K562 (cell line): ENCODE data around the gene PLAAT5. TPM values are rescaled to one million over a fixed set of nuclear protein-coding genes. Genes with fewer than 3 reads are reported as not detected.

Source experiments
- ATAC-seq: fragments of 200-7000 bp; cut with Tn5 transposase; 3 replicates; pipeline ENCODE4 v1.9.1; 2020; ENCODE audit warnings: moderate library complexity
- BruUV-seq: library from RNA; stranded (reverse); fragments of 400-500 nt; replicated peaks from 2 replicates; lab custom pipeline; 2021; lab: Mats Ljungman, UMichigan
- CTCF ChIA-PET: fragments of 300-600 bp; formaldehyde crosslinking; extraction: SDS; loops from one replicate; lab custom pipeline; 2021; ENCODE audit warnings: low intra/inter-chr PET ratio; lab: Yijun Ruan, JAX
- POLR2A ChIA-PET: fragments of 300-600, 350-650 bp; sonication (Branson Sonifier 250); formaldehyde crosslinking; extraction: SDS; loops from one replicate; lab custom pipeline; 2021; ENCODE audit warnings: antibody characterized with exemption, inconsistent platforms; lab: Yijun Ruan, JAX
- DNase-seq, 4 experiments: peaks; one replicate each; pipeline versions ENCODE4 v3.0.0 to v3.0.0-alpha.2; 2011 to 2018; ENCODE audit warnings: low spot score in 3 of 4, mixed read lengths in 3 of 4; ENCODE audit errors: extremely low read depth in 1 of 4
- FAIRE-seq: peaks from 2 replicates; lab custom pipeline; 2011; peaks lifted over from hg19 to GRCh38; lab: Jason Lieb, UNC
- H2AFZ ChIP-seq: 2 replicates; pipeline ENCODE4 v1.6.0; 2011; ENCODE audit warnings: low read depth, low read length, control low read depth, inconsistent platforms
- H3K27ac ChIP-seq: fragments of 200-600 bp; 3 replicates; pipeline ENCODE4 v1.8.0; 2011; ENCODE audit warnings: low read depth, mild to moderate bottlenecking, control low read depth, inconsistent platforms, low read length, moderate library complexity, mixed read lengths; ENCODE audit errors: extremely low read depth
- H3K27me3 ChIP-seq, 2 experiments: fragments of 300-600 bp in 1 of 2; 2 replicates in 1 of 2; 3 replicates in 1 of 2; pipeline versions ENCODE4 v1.6.0 to v1.8.0; 2011; ENCODE audit warnings: inconsistent platforms in 2 of 2, low read length in 2 of 2, mild to moderate bottlenecking in 1 of 2, mixed read lengths in 1 of 2, moderate library complexity in 1 of 2; ENCODE audit not compliant: control insufficient read depth in 2 of 2, insufficient read depth in 2 of 2
- H3K36me3 ChIP-seq: fragments of 300-600 bp; 3 replicates; pipeline ENCODE4 v1.8.0; 2011; ENCODE audit warnings: mild to moderate bottlenecking, low read length, inconsistent platforms; ENCODE audit not compliant: control insufficient read depth, insufficient read depth
- H3K4me1 ChIP-seq, 2 experiments: fragments of 200-600 bp in 1 of 2; replicated peaks in 1 of 2; 2 replicates in 1 of 2; 3 replicates in 1 of 2; pipeline versions ENCODE4 v1.5.1 to v1.8.0; 2011; ENCODE audit warnings: inconsistent platforms in 2 of 2, low read length in 2 of 2, mild to moderate bottlenecking in 1 of 2, mixed read lengths in 1 of 2, moderate library complexity in 1 of 2; ENCODE audit not compliant: control insufficient read depth in 2 of 2, insufficient read depth in 2 of 2
- H3K4me2 ChIP-seq: 2 replicates; pipeline ENCODE4 v1.6.1; 2011; ENCODE audit warnings: low read length, control low read depth, inconsistent platforms, mixed read lengths; ENCODE audit not compliant: insufficient read depth
- H3K4me3 ChIP-seq: fragments of 200-600 bp; sonication (generic), shearing (Covaris generic); 2 replicates; pipeline ENCODE4 v1.5.1; 2016; ENCODE audit warnings: control low read depth, inconsistent platforms
- H3K79me2 ChIP-seq: fragments of 200-600 bp; 3 replicates; pipeline ENCODE4 v1.8.0; 2011; ENCODE audit warnings: low read length, inconsistent platforms; ENCODE audit not compliant: control insufficient read depth, insufficient read depth
- H3K9ac ChIP-seq, 2 experiments: 2 replicates each; pipeline versions ENCODE4 v1.6.0 to v1.6.1; 2011; ENCODE audit warnings: low read depth in 2 of 2, low read length in 2 of 2, control low read depth in 1 of 2, inconsistent platforms in 1 of 2, mild to moderate bottlenecking in 1 of 2, mixed read lengths in 1 of 2; ENCODE audit not compliant: insufficient read depth in 1 of 2
- H3K9me1 ChIP-seq: one replicate; pipeline ENCODE4 v1.6.0; 2011; ENCODE audit warnings: inconsistent platforms, mild to moderate bottlenecking, low read length, moderate library complexity; ENCODE audit not compliant: control insufficient read depth, insufficient read depth
- H3K9me3 ChIP-seq: replicated peaks from 2 replicates; pipeline ENCODE4 v1.5.1; 2011; ENCODE audit warnings: low read depth, low read length, inconsistent platforms; ENCODE audit not compliant: control insufficient read depth, insufficient read depth
- H4K20me1 ChIP-seq: replicated peaks from 2 replicates; pipeline ENCODE4 v1.6.1; 2011; ENCODE audit warnings: low read length, inconsistent platforms, mixed read lengths; ENCODE audit not compliant: control insufficient read depth, insufficient read depth
- CBX8 ChIP-seq: fragments of 200-600 bp; sonication (generic); IDR thresholded peaks from 2 replicates; pipeline ENCODE4 v1.6.1; 2012; ENCODE audit warnings: borderline replicate concordance, mixed run types, low read depth, mild to moderate bottlenecking, moderate library complexity, mixed read lengths, low read length, control low read depth, inconsistent platforms; ENCODE audit not compliant: poor library complexity, severe bottlenecking; ENCODE audit errors: extremely low read depth
- CHD1 ChIP-seq: fragments of 200-600 bp; sonication (generic); IDR thresholded peaks from one replicate; pipeline ENCODE4 v1.6.1; 2012; ENCODE audit warnings: mild to moderate bottlenecking, moderate library complexity, low read length, inconsistent platforms
- GMEB1 ChIP-seq: fragments of 250-450 bp; sonication (Bioruptor Pico); IDR thresholded peaks from 2 replicates; pipeline ENCODE4 v1.4.0; 2020; ENCODE audit warnings: mild to moderate bottlenecking
- JUND ChIP-seq, 2 experiments: IDR thresholded peaks; 2 replicates in 1 of 2; 3 replicates in 1 of 2; pipeline ENCODE4 v1.6.1; 2011; ENCODE audit warnings: borderline replicate concordance in 2 of 2, low read depth in 2 of 2, low read length in 2 of 2, improper control_type of control experiment in 1 of 2, missing biosample characterization in 1 of 2, missing genetic modification characterization in 1 of 2, missing genetic modification reagents in 1 of 2
- POLR2B ChIP-seq: fragments of 450-650 bp; IDR thresholded peaks from 2 replicates; pipeline ENCODE4 v1.6.1; 2018; ENCODE audit warnings: low read depth; ENCODE audit not compliant: partially characterized antibody
- POLR2G ChIP-seq: fragments of 200-400 bp; formaldehyde crosslinking; IDR thresholded peaks from 2 replicates; pipeline ENCODE4 v1.6.1; 2017; ENCODE audit warnings: low read depth, mild to moderate bottlenecking, antibody characterized with exemption, low read length, moderate library complexity
- SMARCC2 ChIP-seq: fragments of 450-650 bp; IDR thresholded peaks from 2 replicates; pipeline ENCODE4 v1.6.1; 2017; ENCODE audit warnings: antibody characterized with exemption, moderate library complexity, mild to moderate bottlenecking, low read depth
- TBP ChIP-seq: optimal IDR thresholded peaks from 2 replicates; pipeline ENCODE3; 2011; ENCODE audit warnings: low read depth, low read length, improper control_type of control experiment
- ZNF408 ChIP-seq: fragments of 250-450 bp; sonication (Bioruptor Pico); IDR thresholded peaks from 2 replicates; pipeline ENCODE4 v1.4.0; 2020; ENCODE audit warnings: low read depth, mild to moderate bottlenecking, moderate library complexity
- ZNF561 ChIP-seq: fragments of 450-650 bp; formaldehyde crosslinking; conservative IDR thresholded peaks from 2 replicates; pipeline ENCODE4 v1.4.0; 2020; ENCODE audit warnings: mild to moderate bottlenecking, moderate library complexity
- WGBS: fragments of 100-300 bp; shearing (Covaris generic); methylation state at CpG from one replicate; pipeline ENCODE4 v1.1.6; 2016; ENCODE audit warnings: low coverage, mixed read lengths; ENCODE audit not compliant: insufficient coverage; ENCODE audit errors: missing lambda C conversion rate; 5-methylcytosine and 5-hydroxymethylcytosine counted together
- in situ Hi-C: fragments of 300-500 bp; cut with MboI; formaldehyde crosslinking; loops from 4 replicates; pipeline ENCODE4 v1.15.0; 2018; ENCODE audit warnings: inconsistent platforms, mixed read lengths
- intact Hi-C: fragments of 100-400 bp; cut with micrococcal nuclease; formaldehyde crosslinking; loops from 2 replicates; pipeline ENCODE4 v1.14.2; 2022
- polyA plus RNA-seq, 8 experiments: library from polyadenylated mRNA; depleted of rRNA in 4 of 8; stranded (reverse) in 5 of 8; unstranded in 3 of 8; fragments of >200 nt; fragmentation: Nextera tagmentation in 2 of 8; fragmentation: Illumina TruSeq in 1 of 8; extraction: Ambion mirVana in 2 of 8; extraction: Trizol in 1 of 8; gene quantifications; 2 replicates each; pipeline versions ENCODE4 v1.2.1 to v1.2.3, GENCODE V29; 2011 to 2014; ENCODE audit warnings: inconsistent platforms in 1 of 8, missing spikeins in 1 of 8
- total RNA-seq, 7 experiments: library from RNA; depleted of rRNA in 6 of 7; stranded (reverse); fragments of >200 nt in 6 of 7; fragmentation: Illumina TruSeq in 2 of 7; extraction: Trizol in 2 of 7; gene quantifications; 2 replicates each; pipeline versions ENCODE4 v1.2.1 to v1.2.3, GENCODE V29; 2011 to 2021; ENCODE audit warnings: low replicate concordance in 1 of 7
- TF ChIP-seq, protein P1 (sequence below): sonication (generic); formaldehyde crosslinking; IDR thresholded peaks from 2 replicates; pipeline ENCODE4 v1.8.0; 2023; ENCODE audit warnings: mild to moderate bottlenecking, missing genetic modification reagents
- TF ChIP-seq, protein P2 (sequence below), 3 experiments: fragments of 200-800 bp in 1 of 3; fragments of 250-450 bp in 1 of 3; fragments of 450-650 bp in 1 of 3; sonication (Bioruptor Pico) in 1 of 3; sonication (Bioruptor generic) in 1 of 3; formaldehyde crosslinking in 1 of 3; IDR thresholded peaks; 2 replicates each; pipeline versions ENCODE4 v1.6.1 to v1.8.0; 2016 to 2022; ENCODE audit warnings: mild to moderate bottlenecking in 2 of 3, missing genetic modification characterization in 2 of 3, missing compliant biosample characterization in 1 of 3, moderate library complexity in 1 of 3

The PLAAT5 gene
- total and polyA plus RNA-seq, 9 of the 15 experiments (the other 6 are each of a cell fraction or from before 2014, with no cell fraction given): not detected

GRCh38 chr11:63521896-63522295 is 30.9 kb upstream of the PLAAT5 start:
- no peak overlapping the region for H3K9ac ChIP-seq
- ATAC-seq (no peak), FAIRE-seq (no peak), DNase-seq (no peak)
- peaks cover 6% of the 10 kb centered on the region for H3K9me3 ChIP-seq
- no peaks in the 10 kb centered on the region for H3K9me1 ChIP-seq
- H3K79me2 ChIP-seq: no peaks in the 10 kb centered on the region
- no peak overlapping the region for H3K4me2 ChIP-seq
- no peaks in the 10 kb centered on the region for H3K36me3 ChIP-seq
- WGBS: 69% methylated on average over 2 of the region's 2 CpGs
- in situ Hi-C loops: no loop called here
- H3K4me1 ChIP-seq: peaks cover 4 to 18% of the 10 kb centered on the region in 2 experiments
- intact Hi-C loops: no loop called here
- H3K27me3 ChIP-seq: no peaks in the 10 kb centered on the region
- H3K27ac ChIP-seq: no peak overlapping the region
- H4K20me1 ChIP-seq: no peaks in the 10 kb centered on the region
- ChIA-PET CTCF (no interaction called here), POLR2A (no interaction called here)
- no TSS peak for BruUV-seq
- H2AFZ ChIP-seq: no peak overlapping the region
- H3K4me3 ChIP-seq: no peak overlapping the region
- TF ChIP-seq TBP (no peak), GMEB1 (CRISPR knock-in tag) (no peak), SMARCC2 (no peak), JUND (IDR thresholded peaks at IDR 0.05; ENCODE audit: borderline replicate concordance, low read depth, low read length) (no peak), JUND (tag; IDR thresholded peaks at IDR 0.05; ENCODE audit: borderline replicate concordance, low read depth, low read length) (no peak), CBX8 (no peak), ZNF408 (CRISPR knock-in tag) (no peak), POLR2B (no peak), POLR2G (no peak), ZNF561 (CRISPR knock-in tag) (no peak), CHD1 (no peak)
- TF ChIP-seq, protein P1, sequence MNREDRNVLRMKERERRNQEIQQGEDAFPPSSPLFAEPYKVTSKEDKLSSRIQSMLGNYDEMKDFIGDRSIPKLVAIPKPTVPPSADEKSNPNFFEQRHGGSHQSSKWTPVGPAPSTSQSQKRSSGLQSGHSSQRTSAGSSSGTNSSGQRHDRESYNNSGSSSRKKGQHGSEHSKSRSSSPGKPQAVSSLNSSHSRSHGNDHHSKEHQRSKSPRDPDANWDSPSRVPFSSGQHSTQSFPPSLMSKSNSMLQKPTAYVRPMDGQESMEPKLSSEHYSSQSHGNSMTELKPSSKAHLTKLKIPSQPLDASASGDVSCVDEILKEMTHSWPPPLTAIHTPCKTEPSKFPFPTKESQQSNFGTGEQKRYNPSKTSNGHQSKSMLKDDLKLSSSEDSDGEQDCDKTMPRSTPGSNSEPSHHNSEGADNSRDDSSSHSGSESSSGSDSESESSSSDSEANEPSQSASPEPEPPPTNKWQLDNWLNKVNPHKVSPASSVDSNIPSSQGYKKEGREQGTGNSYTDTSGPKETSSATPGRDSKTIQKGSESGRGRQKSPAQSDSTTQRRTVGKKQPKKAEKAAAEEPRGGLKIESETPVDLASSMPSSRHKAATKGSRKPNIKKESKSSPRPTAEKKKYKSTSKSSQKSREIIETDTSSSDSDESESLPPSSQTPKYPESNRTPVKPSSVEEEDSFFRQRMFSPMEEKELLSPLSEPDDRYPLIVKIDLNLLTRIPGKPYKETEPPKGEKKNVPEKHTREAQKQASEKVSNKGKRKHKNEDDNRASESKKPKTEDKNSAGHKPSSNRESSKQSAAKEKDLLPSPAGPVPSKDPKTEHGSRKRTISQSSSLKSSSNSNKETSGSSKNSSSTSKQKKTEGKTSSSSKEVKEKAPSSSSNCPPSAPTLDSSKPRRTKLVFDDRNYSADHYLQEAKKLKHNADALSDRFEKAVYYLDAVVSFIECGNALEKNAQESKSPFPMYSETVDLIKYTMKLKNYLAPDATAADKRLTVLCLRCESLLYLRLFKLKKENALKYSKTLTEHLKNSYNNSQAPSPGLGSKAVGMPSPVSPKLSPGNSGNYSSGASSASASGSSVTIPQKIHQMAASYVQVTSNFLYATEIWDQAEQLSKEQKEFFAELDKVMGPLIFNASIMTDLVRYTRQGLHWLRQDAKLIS: no peak
- TF ChIP-seq, protein P2, sequence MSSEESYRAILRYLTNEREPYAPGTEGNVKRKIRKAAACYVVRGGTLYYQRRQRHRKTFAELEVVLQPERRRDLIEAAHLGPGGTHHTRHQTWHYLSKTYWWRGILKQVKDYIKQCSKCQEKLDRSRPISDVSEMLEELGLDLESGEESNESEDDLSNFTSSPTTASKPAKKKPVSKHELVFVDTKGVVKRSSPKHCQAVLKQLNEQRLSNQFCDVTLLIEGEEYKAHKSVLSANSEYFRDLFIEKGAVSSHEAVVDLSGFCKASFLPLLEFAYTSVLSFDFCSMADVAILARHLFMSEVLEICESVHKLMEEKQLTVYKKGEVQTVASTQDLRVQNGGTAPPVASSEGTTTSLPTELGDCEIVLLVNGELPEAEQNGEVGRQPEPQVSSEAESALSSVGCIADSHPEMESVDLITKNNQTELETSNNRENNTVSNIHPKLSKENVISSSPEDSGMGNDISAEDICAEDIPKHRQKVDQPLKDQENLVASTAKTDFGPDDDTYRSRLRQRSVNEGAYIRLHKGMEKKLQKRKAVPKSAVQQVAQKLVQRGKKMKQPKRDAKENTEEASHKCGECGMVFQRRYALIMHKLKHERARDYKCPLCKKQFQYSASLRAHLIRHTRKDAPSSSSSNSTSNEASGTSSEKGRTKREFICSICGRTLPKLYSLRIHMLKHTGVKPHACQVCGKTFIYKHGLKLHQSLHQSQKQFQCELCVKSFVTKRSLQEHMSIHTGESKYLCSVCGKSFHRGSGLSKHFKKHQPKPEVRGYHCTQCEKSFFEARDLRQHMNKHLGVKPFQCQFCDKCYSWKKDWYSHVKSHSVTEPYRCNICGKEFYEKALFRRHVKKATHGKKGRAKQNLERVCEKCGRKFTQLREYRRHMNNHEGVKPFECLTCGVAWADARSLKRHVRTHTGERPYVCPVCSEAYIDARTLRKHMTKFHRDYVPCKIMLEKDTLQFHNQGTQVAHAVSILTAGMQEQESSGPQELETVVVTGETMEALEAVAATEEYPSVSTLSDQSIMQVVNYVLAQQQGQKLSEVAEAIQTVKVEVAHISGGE (CRISPR knock-in tag; IDR thresholded peaks at IDR 0.05): no peak
